HEK293 (cell line): ENCODE results near the gene BTBD16.

Source experiments
- CTCF ChIA-PET: fragments of 350-600 bp; formaldehyde crosslinking; extraction: SDS; loops from one replicate; lab custom pipeline; 2021; ENCODE audit warnings: antibody characterized with exemption; lab: Yijun Ruan, JAX
- POLR2A ChIA-PET: fragments of 300-600 bp; formaldehyde crosslinking; extraction: SDS; loops from one replicate; lab custom pipeline; 2020; ENCODE audit warnings: antibody characterized with exemption, inconsistent platforms; lab: Yijun Ruan, JAX
- H3K27ac ChIP-seq: fragments of 200-500 bp; sonication (Bioruptor generic); 2 replicates; pipeline ENCODE4 v1.5.1; 2014; ENCODE audit warnings: low read depth, low read length, control low read depth, inconsistent platforms; ENCODE audit errors: extremely low read depth
- H3K36me3 ChIP-seq, 2 experiments: fragments of 200-500 bp in 1 of 2; sonication (Bioruptor generic) in 1 of 2; 1 replicate in 1 of 2; 2 replicates in 1 of 2; pipeline ENCODE4 v1.5.1; 2014 to 2017; ENCODE audit warnings: inconsistent platforms in 2 of 2, low read length in 2 of 2; ENCODE audit not compliant: control insufficient read depth in 2 of 2, insufficient read depth in 1 of 2
- H3K4me1 ChIP-seq: fragments of 200-500 bp; sonication (Bioruptor generic); 2 replicates; pipeline ENCODE4 v1.5.1; 2014; ENCODE audit warnings: mild to moderate bottlenecking, low read length, inconsistent platforms; ENCODE audit not compliant: control insufficient read depth, insufficient read depth
- H3K4me3 ChIP-seq: 2 replicates; pipeline ENCODE4 v1.5.1; 2011; ENCODE audit warnings: low read depth, mild to moderate bottlenecking, control low read depth, low read length, moderate library complexity
- H3K9me3 ChIP-seq: fragments of 200-500 bp; sonication (Bioruptor generic); 2 replicates; pipeline ENCODE4 v1.5.1; 2014; ENCODE audit warnings: low read depth, low read length, inconsistent platforms; ENCODE audit not compliant: control insufficient read depth, insufficient read depth
- KLF1 ChIP-seq: fragments of 450-650 bp; formaldehyde crosslinking; IDR thresholded peaks from 2 replicates; pipeline ENCODE4 v1.5.1; 2016; ENCODE audit warnings: missing biosample characterization, missing genetic modification characterization
- KLF10 ChIP-seq: fragments of 450-650 bp; IDR thresholded peaks from 2 replicates; pipeline ENCODE4 v1.5.1; 2018; ENCODE audit warnings: missing biosample characterization, mild to moderate bottlenecking, missing genetic modification characterization
- KLF7 ChIP-seq: fragments of 450-650 bp; formaldehyde crosslinking; IDR thresholded peaks from 2 replicates; pipeline ENCODE4 v1.5.1; 2016; ENCODE audit warnings: missing biosample characterization, missing genetic modification characterization, borderline replicate concordance
- SETDB1 ChIP-seq: IDR thresholded peaks from one replicate; pipeline ENCODE4 v1.6.1; 2017; ENCODE audit warnings: mild to moderate bottlenecking, low read length, moderate library complexity, mixed read lengths; ENCODE audit not compliant: insufficient read length
- ZBTB44 ChIP-seq: fragments of 450-650 bp; IDR thresholded peaks from 2 replicates; pipeline ENCODE4 v1.5.1; 2018; ENCODE audit warnings: missing biosample characterization, mild to moderate bottlenecking, missing genetic modification characterization
- ZBTB48 ChIP-seq: fragments of 450-650 bp; formaldehyde crosslinking; IDR thresholded peaks from 2 replicates; pipeline ENCODE4 v1.5.1; 2016; ENCODE audit warnings: missing biosample characterization, missing genetic modification characterization
- ZBTB6 ChIP-seq: fragments of 450-650 bp; formaldehyde crosslinking; IDR thresholded peaks from 2 replicates; pipeline ENCODE4 v1.5.1; 2017; ENCODE audit warnings: missing biosample characterization, missing genetic modification characterization
- ZNF121 ChIP-seq: fragments of 450-650 bp; formaldehyde crosslinking; IDR thresholded peaks from 2 replicates; pipeline ENCODE4 v1.5.1; 2016; ENCODE audit warnings: missing biosample characterization, missing genetic modification characterization
- ZNF311 ChIP-seq: fragments of 450-650 bp; formaldehyde crosslinking; IDR thresholded peaks from 2 replicates; pipeline ENCODE4 v1.5.1; 2017; ENCODE audit warnings: missing biosample characterization, missing genetic modification characterization, borderline replicate concordance
- ZNF335 ChIP-seq: fragments of 450-650 bp; formaldehyde crosslinking; conservative IDR thresholded peaks from 2 replicates; pipeline ENCODE4 v1.5.1; 2016; ENCODE audit warnings: missing biosample characterization, missing genetic modification characterization
- ZNF404 ChIP-seq: fragments of 450-650 bp; formaldehyde crosslinking; IDR thresholded peaks from 2 replicates; pipeline ENCODE4 v1.5.1; 2017; ENCODE audit warnings: missing biosample characterization, missing genetic modification characterization
- ZNF473 ChIP-seq: fragments of 450-650 bp; formaldehyde crosslinking; IDR thresholded peaks from 2 replicates; pipeline ENCODE4 v1.5.1; 2017; ENCODE audit warnings: missing biosample characterization, missing genetic modification characterization
- ZNF558 ChIP-seq: fragments of 450-650 bp; formaldehyde crosslinking; IDR thresholded peaks from 2 replicates; pipeline ENCODE4 v1.5.1; 2016; ENCODE audit warnings: missing biosample characterization, missing genetic modification characterization
- ZNF596 ChIP-seq: fragments of 450-650 bp; IDR thresholded peaks from 2 replicates; pipeline ENCODE4 v1.5.0; 2018; ENCODE audit warnings: missing biosample characterization, mild to moderate bottlenecking, missing genetic modification characterization, moderate library complexity
- ZNF623 ChIP-seq: fragments of 450-650 bp; formaldehyde crosslinking; IDR thresholded peaks from 2 replicates; pipeline ENCODE4 v1.5.1; 2016; ENCODE audit warnings: missing biosample characterization, missing genetic modification characterization
- ZNF654 ChIP-seq: fragments of 450-650 bp; formaldehyde crosslinking; IDR thresholded peaks from 2 replicates; pipeline ENCODE4 v1.5.1; 2016; ENCODE audit warnings: low read depth, missing biosample characterization, missing genetic modification characterization
- ZNF677 ChIP-seq: fragments of 450-650 bp; IDR thresholded peaks from 2 replicates; pipeline ENCODE4 v1.5.0; 2018; ENCODE audit warnings: missing biosample characterization, mild to moderate bottlenecking, missing genetic modification characterization, moderate library complexity
- ZNF701 ChIP-seq: fragments of 450-650 bp; formaldehyde crosslinking; IDR thresholded peaks from 2 replicates; pipeline ENCODE4 v1.5.1; 2016; ENCODE audit warnings: missing biosample characterization, missing genetic modification characterization
- ZNF768 ChIP-seq: fragments of 450-650 bp; formaldehyde crosslinking; IDR thresholded peaks from 2 replicates; pipeline ENCODE4 v1.5.1; 2018; ENCODE audit warnings: missing biosample characterization, mild to moderate bottlenecking, missing genetic modification characterization
- TF ChIP-seq, protein P1 (sequence below): fragments of 450-650 bp; formaldehyde crosslinking; optimal IDR thresholded peaks from 2 replicates; pipeline ENCODE3; 2016; ENCODE audit warnings: missing biosample characterization, mild to moderate bottlenecking, missing genetic modification characterization
- TF ChIP-seq, protein P2 (sequence below): fragments of 450-650 bp; formaldehyde crosslinking; IDR thresholded peaks from 2 replicates; pipeline ENCODE4 v1.5.1; 2017; ENCODE audit warnings: missing biosample characterization, mild to moderate bottlenecking, missing genetic modification characterization, moderate library complexity
- TF ChIP-seq, protein P3 (sequence below): fragments of 450-650 bp; formaldehyde crosslinking; IDR thresholded peaks from 2 replicates; pipeline ENCODE4 v1.5.1; 2017; ENCODE audit warnings: missing biosample characterization, missing genetic modification characterization

Gene BTBD16

GRCh38 chr10:122344741-122345258 lies 73.7 kb downstream of the BTBD16 start:
- no peak overlapping the region for H3K4me3 ChIP-seq
- H3K27ac ChIP-seq, result no peak overlapping the region
- no peaks in the 10 kb centered on the region for H3K36me3 ChIP-seq
- TF ChIP-seq ZNF623 (tag by site-specific recombination), result no peak
- no peak for TF ChIP-seq ZNF404 (tag by site-specific recombination)
- no peak for TF ChIP-seq KLF7
- TF ChIP-seq ZNF311 (tag by site-specific recombination), result no peak
- no peak for TF ChIP-seq ZNF768 (tag by site-specific recombination)
- TF ChIP-seq ZNF335 (tag by site-specific recombination), result no peak
- TF ChIP-seq, protein P1, sequence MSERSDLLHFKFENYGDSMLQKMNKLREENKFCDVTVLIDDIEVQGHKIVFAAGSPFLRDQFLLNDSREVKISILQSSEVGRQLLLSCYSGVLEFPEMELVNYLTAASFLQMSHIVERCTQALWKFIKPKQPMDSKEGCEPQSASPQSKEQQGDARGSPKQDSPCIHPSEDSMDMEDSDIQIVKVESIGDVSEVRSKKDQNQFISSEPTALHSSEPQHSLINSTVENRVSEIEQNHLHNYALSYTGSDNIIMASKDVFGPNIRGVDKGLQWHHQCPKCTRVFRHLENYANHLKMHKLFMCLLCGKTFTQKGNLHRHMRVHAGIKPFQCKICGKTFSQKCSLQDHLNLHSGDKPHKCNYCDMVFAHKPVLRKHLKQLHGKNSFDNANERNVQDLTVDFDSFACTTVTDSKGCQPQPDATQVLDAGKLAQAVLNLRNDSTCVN (tag by site-specific recombination), result no peak
- no peaks in the 10 kb centered on the region for H3K9me3 ChIP-seq
- H3K4me1 ChIP-seq, result no peaks in the 10 kb centered on the region
- ChIA-PET CTCF (interaction anchor here (0.6 to 5.1 kb wide), 7 partner anchors 15 to 221 kb away, joined by 3 to 60 read pairs (median 4); no protein-coding TSS in a partner anchor), POLR2A (no interaction called here)

- Histone ChIP-seq H3K4me1 (no peaks in the 10 kb centered on the region), H3K27ac (no peak overlapping the region), H3K9me3 (no peaks in the 10 kb centered on the region), H3K4me3 (no peak overlapping the region), H3K36me3 (no peaks in the 10 kb centered on the region)
- ChIA-PET POLR2A (no interaction called here), CTCF (interaction anchor here (1.3 kb wide), 1 partner anchor 47 kb away, joined by 3 read pairs; no protein-coding TSS in a partner anchor)
- TF ChIP-seq ZNF677 (tag by site-specific recombination) (no peak), SETDB1 (peak; percentile 90)
These were observed 75.3 kb downstream of the BTBD16 start for GRCh38 chr10:122346326-122346950.

DNA sequence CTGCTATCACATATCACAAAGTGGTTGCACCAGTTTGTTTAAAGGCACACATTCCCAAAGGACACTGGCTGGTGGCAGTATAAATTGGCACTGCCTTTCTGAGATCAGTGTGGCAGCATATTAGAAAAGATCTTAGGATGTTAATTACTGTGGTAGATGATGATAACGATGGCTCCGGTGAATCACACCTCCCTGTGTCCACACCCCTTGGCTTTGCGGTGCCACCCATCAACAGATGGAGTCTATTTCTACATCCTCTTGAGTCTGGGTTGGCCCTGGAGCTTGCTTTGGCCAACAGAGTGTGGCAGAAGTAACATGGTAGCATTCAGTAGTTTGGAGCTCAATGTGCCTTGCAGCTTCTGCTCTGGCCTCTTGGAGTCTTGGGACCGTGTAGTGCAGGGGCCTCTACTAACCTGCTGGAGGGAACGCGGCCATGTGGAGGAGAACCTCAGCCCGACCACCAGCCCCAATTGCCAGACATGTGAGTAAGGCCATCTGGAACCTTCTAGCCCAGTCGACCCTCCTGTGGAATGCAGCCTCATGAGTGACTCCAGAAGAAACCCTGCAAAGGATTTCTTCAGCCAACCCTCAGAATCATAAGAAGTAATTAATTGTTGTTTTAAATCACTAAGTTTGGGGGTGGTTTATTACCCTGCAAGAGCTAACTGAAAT lies 76.2 kb downstream of the BTBD16 start:
- Histone ChIP-seq H3K4me3 (no peak overlapping the region), H3K36me3 (no peaks in the 10 kb centered on the region), H3K9me3 (no peaks in the 10 kb centered on the region), H3K27ac (no peak overlapping the region), H3K4me1 (no peaks in the 10 kb centered on the region)
- CTCF ChIA-PET, result interaction anchor here (1.3 kb wide), 1 partner anchor 48 kb away, joined by 3 read pairs; no protein-coding TSS in a partner anchor
- POLR2A ChIA-PET, result no interaction called here
- TF ChIP-seq ZNF654 (tag by site-specific recombination), result no peak
- TF ChIP-seq ZBTB44 (tag by site-specific recombination), result no peak
- TF ChIP-seq, protein P2, sequence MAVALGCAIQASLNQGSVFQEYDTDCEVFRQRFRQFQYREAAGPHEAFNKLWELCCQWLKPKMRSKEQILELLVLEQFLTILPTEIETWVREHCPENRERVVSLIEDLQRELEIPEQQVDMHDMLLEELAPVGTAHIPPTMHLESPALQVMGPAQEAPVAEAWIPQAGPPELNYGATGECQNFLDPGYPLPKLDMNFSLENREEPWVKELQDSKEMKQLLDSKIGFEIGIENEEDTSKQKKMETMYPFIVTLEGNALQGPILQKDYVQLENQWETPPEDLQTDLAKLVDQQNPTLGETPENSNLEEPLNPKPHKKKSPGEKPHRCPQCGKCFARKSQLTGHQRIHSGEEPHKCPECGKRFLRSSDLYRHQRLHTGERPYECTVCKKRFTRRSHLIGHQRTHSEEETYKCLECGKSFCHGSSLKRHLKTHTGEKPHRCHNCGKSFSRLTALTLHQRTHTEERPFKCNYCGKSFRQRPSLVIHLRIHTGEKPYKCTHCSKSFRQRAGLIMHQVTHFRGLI (tag by site-specific recombination), result no peak
- no peak for TF ChIP-seq ZNF701 (tag by site-specific recombination)
- no peak for TF ChIP-seq ZNF596 (tag by site-specific recombination)
- TF ChIP-seq KLF10 (tag by site-specific recombination), result no peak
- no peak for TF ChIP-seq ZNF558 (tag by site-specific recombination)
- TF ChIP-seq KLF1 (tag by site-specific recombination), result no peak
- TF ChIP-seq ZNF473 (tag by site-specific recombination), result no peak
- TF ChIP-seq ZNF121 (tag by site-specific recombination), result no peak
- TF ChIP-seq ZBTB6 (tag by site-specific recombination), result no peak
- no peak for TF ChIP-seq ZBTB48 (tag by site-specific recombination)
- TF ChIP-seq, protein P3, sequence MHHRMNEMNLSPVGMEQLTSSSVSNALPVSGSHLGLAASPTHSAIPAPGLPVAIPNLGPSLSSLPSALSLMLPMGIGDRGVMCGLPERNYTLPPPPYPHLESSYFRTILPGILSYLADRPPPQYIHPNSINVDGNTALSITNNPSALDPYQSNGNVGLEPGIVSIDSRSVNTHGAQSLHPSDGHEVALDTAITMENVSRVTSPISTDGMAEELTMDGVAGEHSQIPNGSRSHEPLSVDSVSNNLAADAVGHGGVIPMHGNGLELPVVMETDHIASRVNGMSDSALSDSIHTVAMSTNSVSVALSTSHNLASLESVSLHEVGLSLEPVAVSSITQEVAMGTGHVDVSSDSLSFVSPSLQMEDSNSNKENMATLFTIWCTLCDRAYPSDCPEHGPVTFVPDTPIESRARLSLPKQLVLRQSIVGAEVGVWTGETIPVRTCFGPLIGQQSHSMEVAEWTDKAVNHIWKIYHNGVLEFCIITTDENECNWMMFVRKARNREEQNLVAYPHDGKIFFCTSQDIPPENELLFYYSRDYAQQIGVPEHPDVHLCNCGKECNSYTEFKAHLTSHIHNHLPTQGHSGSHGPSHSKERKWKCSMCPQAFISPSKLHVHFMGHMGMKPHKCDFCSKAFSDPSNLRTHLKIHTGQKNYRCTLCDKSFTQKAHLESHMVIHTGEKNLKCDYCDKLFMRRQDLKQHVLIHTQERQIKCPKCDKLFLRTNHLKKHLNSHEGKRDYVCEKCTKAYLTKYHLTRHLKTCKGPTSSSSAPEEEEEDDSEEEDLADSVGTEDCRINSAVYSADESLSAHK (tag by site-specific recombination), result no peak
